ENCODE data around the gene POMGNT2. TPM values are rescaled to one million over a fixed set of nuclear protein-coding genes. Genes with fewer than 3 reads are reported as not detected.

POMGNT2 gene
- total and polyA plus RNA-seq, 2 of the 8 experiments (the other 6 are each of a cell fraction or from before 2014, with no cell fraction given), result 13.6 to 35.7 TPM

DNA sequence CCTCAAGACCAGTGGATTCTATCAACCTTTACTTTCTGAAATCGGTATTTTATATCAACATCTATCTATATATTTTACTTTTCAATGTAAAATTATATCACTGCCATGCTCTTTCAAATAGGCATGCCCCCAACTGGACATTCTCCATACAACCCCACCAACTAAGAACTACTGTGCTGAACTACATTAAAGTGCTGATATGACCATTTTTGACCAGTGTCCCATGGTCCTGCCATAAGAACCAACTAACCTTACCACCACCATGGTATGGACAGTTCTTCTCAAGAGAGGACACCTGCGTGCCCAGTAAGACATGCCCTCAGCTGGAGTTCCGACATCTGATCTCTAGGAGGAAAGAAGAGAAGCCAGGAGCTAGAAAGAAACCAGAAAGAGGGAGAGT lies 15.6 kb downstream of the POMGNT2 start (continued):
- TF ChIP-seq, protein P1, sequence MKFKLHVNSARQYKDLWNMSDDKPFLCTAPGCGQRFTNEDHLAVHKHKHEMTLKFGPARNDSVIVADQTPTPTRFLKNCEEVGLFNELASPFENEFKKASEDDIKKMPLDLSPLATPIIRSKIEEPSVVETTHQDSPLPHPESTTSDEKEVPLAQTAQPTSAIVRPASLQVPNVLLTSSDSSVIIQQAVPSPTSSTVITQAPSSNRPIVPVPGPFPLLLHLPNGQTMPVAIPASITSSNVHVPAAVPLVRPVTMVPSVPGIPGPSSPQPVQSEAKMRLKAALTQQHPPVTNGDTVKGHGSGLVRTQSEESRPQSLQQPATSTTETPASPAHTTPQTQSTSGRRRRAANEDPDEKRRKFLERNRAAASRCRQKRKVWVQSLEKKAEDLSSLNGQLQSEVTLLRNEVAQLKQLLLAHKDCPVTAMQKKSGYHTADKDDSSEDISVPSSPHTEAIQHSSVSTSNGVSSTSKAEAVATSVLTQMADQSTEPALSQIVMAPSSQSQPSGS (IDR thresholded peaks at IDR 0.05; ENCODE audit: low read length), result no peak
- TF ChIP-seq TBP (IDR thresholded peaks at IDR 0.05; ENCODE audit: low read depth, low read length) (no peak), BRCA1 (IDR thresholded peaks at IDR 0.05; ENCODE audit: low read depth, low read length) (no peak), ZNF274 (IDR thresholded peaks at IDR 0.05; ENCODE audit: borderline replicate concordance, extremely low read depth, low read length) (no peak), SP1 (IDR thresholded peaks at IDR 0.05; ENCODE audit: low read depth, low read length) (no peak), ASH2L (IDR thresholded peaks at IDR 0.05; ENCODE audit: low read length) (no peak)
